OCI-LY7 (cell line): ENCODE results near the gene FBRSL1. TPM values are rescaled to one million over a fixed set of nuclear protein-coding genes. Genes with fewer than 3 reads are reported as not detected.

Experiments used
- BruUV-seq: library from RNA; stranded (reverse); fragments of 400-500 nt; replicated peaks from 2 replicates; lab custom pipeline; 2021; lab: Mats Ljungman, UMichigan
- CTCF ChIA-PET: fragments of 300-600 bp; sonication (Branson Sonifier 250); formaldehyde crosslinking; loops from one replicate; lab custom pipeline; 2022; ENCODE audit warnings: antibody characterized with exemption; ENCODE audit not compliant: unreplicated experiment; lab: Charles Lee
- POLR2A ChIA-PET: fragments of 300-600 bp; sonication (Branson Sonifier 250); formaldehyde crosslinking; loops from one replicate; lab custom pipeline; 2022; ENCODE audit warnings: antibody characterized with exemption; lab: Charles Lee
- DNase-seq: peaks from one replicate; pipeline ENCODE4 v3.0.0-alpha.2; 2015; ENCODE audit warnings: low spot score
- H2AFZ ChIP-seq: fragments of 200-600 bp; sonication (generic), shearing (Covaris generic); 2 replicates; pipeline ENCODE4 v1.6.1; 2014; ENCODE audit warnings: mild to moderate bottlenecking, antibody characterized with exemption, low read length, moderate library complexity
- H3K27ac ChIP-seq: fragments of 200-600 bp; sonication (generic); 2 replicates; pipeline ENCODE4 v1.5.1; 2014; ENCODE audit warnings: mixed run types, low read depth, mild to moderate bottlenecking, moderate library complexity, low read length, inconsistent platforms; ENCODE audit not compliant: poor library complexity, severe bottlenecking
- H3K36me3 ChIP-seq: fragments of 200-600 bp; sonication (generic); 2 replicates; pipeline ENCODE4 v1.6.1; 2014; ENCODE audit warnings: mild to moderate bottlenecking, antibody characterized with exemption, low read length, moderate library complexity, mixed read lengths; ENCODE audit not compliant: insufficient read depth
- H3K4me1 ChIP-seq: fragments of 200-600 bp; sonication (generic); 2 replicates; pipeline ENCODE4 v1.5.1; 2014; ENCODE audit warnings: mild to moderate bottlenecking, low read length; ENCODE audit not compliant: insufficient read depth, poor library complexity, severe bottlenecking
- H3K4me2 ChIP-seq: fragments of 200-600 bp; sonication (generic); 2 replicates; pipeline ENCODE4 v1.6.1; 2014; ENCODE audit warnings: mild to moderate bottlenecking, low read length
- H3K4me3 ChIP-seq: fragments of 200-600 bp; sonication (generic); 2 replicates; pipeline ENCODE4 v1.5.1; 2014; ENCODE audit warnings: mild to moderate bottlenecking, low read depth, low read length; ENCODE audit not compliant: poor library complexity, severe bottlenecking
- H3K79me2 ChIP-seq: fragments of 200-600 bp; sonication (generic); 2 replicates; pipeline ENCODE4 v1.6.1; 2016; ENCODE audit warnings: low read depth, mild to moderate bottlenecking, low read length, moderate library complexity, mixed read lengths; ENCODE audit not compliant: insufficient read depth
- H3K9me2 ChIP-seq: fragments of 200-600 bp; sonication (generic); 2 replicates; pipeline ENCODE4 v1.6.1; 2016; ENCODE audit warnings: mild to moderate bottlenecking, low read length, mixed read lengths; ENCODE audit not compliant: insufficient read depth
- H3K9me3 ChIP-seq: fragments of 200-600 bp; sonication (generic); 2 replicates; pipeline ENCODE4 v1.6.1; 2014; ENCODE audit warnings: mild to moderate bottlenecking, mixed run types, low read length, mixed read lengths
- H4K20me1 ChIP-seq: fragments of 200-600 bp; sonication (generic); 2 replicates; pipeline ENCODE4 v1.6.1; 2014; ENCODE audit warnings: mild to moderate bottlenecking, antibody characterized with exemption, low read length, moderate library complexity, mixed read lengths; ENCODE audit not compliant: insufficient read depth
- CTCF ChIP-seq: fragments of 200-600 bp; sonication (generic); conservative IDR thresholded peaks from 2 replicates; pipeline ENCODE4 v1.5.1; 2014; ENCODE audit warnings: mild to moderate bottlenecking, antibody characterized with exemption, low read length, moderate library complexity, mixed read lengths
- EZH2phosphoT487 ChIP-seq: fragments of 200-600 bp; sonication (generic); IDR thresholded peaks from 2 replicates; pipeline ENCODE4 v1.6.1; 2018; ENCODE audit warnings: low read depth, borderline replicate concordance, mild to moderate bottlenecking, mixed run types, antibody characterized with exemption, low read length, moderate library complexity, mixed read lengths
- intact Hi-C: fragments of 100-400 bp; cut with micrococcal nuclease; formaldehyde crosslinking; loops from one replicate; pipeline ENCODE4 v1.10.0; 2022; ENCODE audit not compliant: unreplicated experiment
- total RNA-seq, 2 experiments: library from RNA; depleted of rRNA in 1 of 2; stranded (reverse); fragments of >200 nt in 1 of 2; shearing (Covaris generic) in 1 of 2; gene quantifications; 2 replicates each; pipeline ENCODE4 v1.2.3, GENCODE V29; 2014 to 2022

FBRSL1 gene
- total RNA-seq, 2 experiments from 2014 or later: 24.6 to 87.8 TPM

- DNase-seq: no peak
- TF ChIP-seq CTCF (no peak), EZH2phosphoT487 (no peak)
- Histone ChIP-seq H4K20me1 (peaks cover under 1% of the 10 kb centered on the region; the same call in 1 of the 2 replicates), H3K9me2 (no peaks in the 10 kb centered on the region), H3K4me3 (no peak overlapping the region), H2AFZ (no peak overlapping the region), H3K36me3 (no peaks in the 10 kb centered on the region), H3K27ac (no peak overlapping the region), H3K4me1 (peaks cover 8% of the 10 kb centered on the region), H3K79me2 (no peaks in the 10 kb centered on the region), H3K9me3 (no peaks in the 10 kb centered on the region), H3K4me2 (no peak overlapping the region)
- no TSS peak for BruUV-seq
- POLR2A ChIA-PET: no interaction called here
- CTCF ChIA-PET: no interaction called here
- intact Hi-C loops: no loop called here
These were observed 6.8 kb downstream of the FBRSL1 start for GRCh38 chr12:132496710-132497109.

GRCh38 chr12:132497514-132498405 is 7.8 kb downstream of the FBRSL1 start:
- peaks cover 7% of the 10 kb centered on the region; the same call in 1 of the 2 replicates for H4K20me1 ChIP-seq

More at GRCh38 chr12:132497514-132498405, 7.8 kb downstream of the FBRSL1 start:
- ChIA-PET CTCF (no interaction called here), POLR2A (no interaction called here)
- no peaks in the 10 kb centered on the region for H3K36me3 ChIP-seq
- BruUV-seq: no TSS peak
- intact Hi-C loops: no loop called here
- H3K79me2 ChIP-seq: no peaks in the 10 kb centered on the region
- no peaks in the 10 kb centered on the region for H3K9me2 ChIP-seq
- peaks cover 6% of the 10 kb centered on the region for H3K4me1 ChIP-seq
- no peak overlapping the region for H2AFZ ChIP-seq
- DNase-seq: no peak
- no peak for TF ChIP-seq EZH2phosphoT487
- no peak for TF ChIP-seq CTCF
- no peak overlapping the region for H3K4me3 ChIP-seq
- no peak overlapping the region for H3K4me2 ChIP-seq
- H3K9me3 ChIP-seq: no peaks in the 10 kb centered on the region
- H3K27ac ChIP-seq: no peak overlapping the region
